Muscle layer of duodenum (tissue), 2 donors: ENCODE measurements around the gene ARHGAP32.

ENCODE experiments used
- H3K27ac ChIP-seq: one replicate; pipeline ENCODE4 v1.7.0; 2013; ENCODE audit warnings: mild to moderate bottlenecking, low read length
- H3K27me3 ChIP-seq: one replicate; pipeline ENCODE4 v1.7.0; 2013; ENCODE audit warnings: low read depth, mild to moderate bottlenecking, control low read depth, low read length
- H3K36me3 ChIP-seq, 2 donors: one replicate each; pipeline ENCODE4 v1.7.0; 2013; ENCODE audit warnings: low read length in 2 of 2, control low read depth in 1 of 2, mild to moderate bottlenecking in 1 of 2; ENCODE audit not compliant: insufficient read depth in 2 of 2, control insufficient read depth in 1 of 2
- H3K4me1 ChIP-seq, 2 donors: one replicate each; pipeline ENCODE4 v1.7.0; 2013; ENCODE audit warnings: low read length in 2 of 2, mild to moderate bottlenecking in 2 of 2, control low read depth in 1 of 2, moderate library complexity in 1 of 2; ENCODE audit not compliant: insufficient read depth in 2 of 2, control insufficient read depth in 1 of 2
- H3K4me3 ChIP-seq, 2 donors: one replicate each; pipeline ENCODE4 v1.7.0; 2013; ENCODE audit warnings: low read length in 2 of 2, low read depth in 1 of 2, mild to moderate bottlenecking in 1 of 2
- H3K9me3 ChIP-seq, 2 donors: one replicate each; pipeline ENCODE4 v1.7.0; 2013; ENCODE audit warnings: low read length in 2 of 2, control low read depth in 1 of 2, mild to moderate bottlenecking in 1 of 2; ENCODE audit not compliant: control insufficient read depth in 1 of 2
- donor health status: healthy.

ARHGAP32 gene

GRCh38 chr11:129223260-129223659 is 31.1 kb upstream of the ARHGAP32 start:
- no peaks in the 10 kb centered on the region for H3K27me3 ChIP-seq
- H3K27ac ChIP-seq = no peak overlapping the region
- H3K36me3 ChIP-seq = peaks cover 0 to 3% of the 10 kb centered on the region in 2 donors
- H3K9me3 ChIP-seq = peaks cover 11 to 12% of the 10 kb centered on the region in 2 donors
- H3K4me3 ChIP-seq = no peak overlapping the region
- H3K4me1 ChIP-seq = no peaks in the 10 kb centered on the region

GRCh38 chr11:129222158-129222557 is 30.0 kb upstream of the ARHGAP32 start:
- Histone ChIP-seq H3K27me3 (no peaks in the 10 kb centered on the region), H3K4me1 (no peaks in the 10 kb centered on the region), H3K36me3 (peaks cover 0 to 3% of the 10 kb centered on the region in 2 donors), H3K27ac (no peak overlapping the region), H3K9me3 (peaks cover 11 to 12% of the 10 kb centered on the region in 2 donors), H3K4me3 (no peak overlapping the region)

- no peaks in the 10 kb centered on the region for H3K27me3 ChIP-seq
- H3K36me3 ChIP-seq = no peaks in the 10 kb centered on the region
- no peaks in the 10 kb centered on the region for H3K4me1 ChIP-seq
- H3K4me3 ChIP-seq = no peak overlapping the region
- no peaks in the 10 kb centered on the region for H3K9me3 ChIP-seq
- no peak overlapping the region for H3K27ac ChIP-seq
Measured at GRCh38 chr11:129215506-129216245, 23.6 kb upstream of the ARHGAP32 start.

GRCh38 chr11:129214710-129215295 is 22.7 kb upstream of the ARHGAP32 start:
- no peaks in the 10 kb centered on the region for H3K9me3 ChIP-seq
- H3K27me3 ChIP-seq = no peaks in the 10 kb centered on the region
- H3K27ac ChIP-seq = no peak overlapping the region
- H3K4me3 ChIP-seq = no peak overlapping the region
- H3K36me3 ChIP-seq = no peaks in the 10 kb centered on the region
- H3K4me1 ChIP-seq = no peaks in the 10 kb centered on the region

GRCh38 chr11:129213261-129213660 is 21.1 kb upstream of the ARHGAP32 start:
- Histone ChIP-seq H3K4me3 (no peak overlapping the region), H3K27ac (no peak overlapping the region), H3K27me3 (no peaks in the 10 kb centered on the region), H3K9me3 (no peaks in the 10 kb centered on the region), H3K4me1 (no peaks in the 10 kb centered on the region), H3K36me3 (no peaks in the 10 kb centered on the region)

- Histone ChIP-seq H3K36me3 (no peaks in the 10 kb centered on the region), H3K4me1 (no peaks in the 10 kb centered on the region), H3K4me3 (no peak overlapping the region), H3K27me3 (no peaks in the 10 kb centered on the region), H3K9me3 (no peaks in the 10 kb centered on the region), H3K27ac (no peak overlapping the region)
Measured at GRCh38 chr11:129211397-129211796, 19.3 kb upstream of the ARHGAP32 start.

GRCh38 chr11:129210831-129211181 is 18.7 kb upstream of the ARHGAP32 start:
- Histone ChIP-seq H3K4me1 (no peaks in the 10 kb centered on the region), H3K9me3 (no peaks in the 10 kb centered on the region), H3K27ac (no peak overlapping the region), H3K27me3 (no peaks in the 10 kb centered on the region), H3K36me3 (no peaks in the 10 kb centered on the region), H3K4me3 (no peak overlapping the region)

- H3K4me1 ChIP-seq = no peaks in the 10 kb centered on the region
- H3K27ac ChIP-seq = no peak overlapping the region
- no peaks in the 10 kb centered on the region for H3K9me3 ChIP-seq
- no peaks in the 10 kb centered on the region for H3K36me3 ChIP-seq
- no peaks in the 10 kb centered on the region for H3K27me3 ChIP-seq
- H3K4me3 ChIP-seq = no peak overlapping the region
Measured at GRCh38 chr11:129209891-129210830, 18.0 kb upstream of the ARHGAP32 start.

GRCh38 chr11:129208863-129209262 is 16.7 kb upstream of the ARHGAP32 start:
- Histone ChIP-seq H3K4me1 (no peaks in the 10 kb centered on the region), H3K9me3 (no peaks in the 10 kb centered on the region), H3K4me3 (no peak overlapping the region), H3K27ac (no peak overlapping the region), H3K36me3 (no peaks in the 10 kb centered on the region), H3K27me3 (no peaks in the 10 kb centered on the region)

GRCh38 chr11:129204150-129204838 is 12.2 kb upstream of the ARHGAP32 start:
- Histone ChIP-seq H3K27me3 (no peaks in the 10 kb centered on the region), H3K9me3 (peaks cover 0 to under 1% of the 10 kb centered on the region in 2 donors), H3K4me1 (no peaks in the 10 kb centered on the region), H3K4me3 (no peak overlapping the region), H3K27ac (no peak overlapping the region), H3K36me3 (no peaks in the 10 kb centered on the region)

GRCh38 chr11:129202646-129203045 is 10.5 kb upstream of the ARHGAP32 start:
- Histone ChIP-seq H3K9me3 (peaks cover 0 to 3% of the 10 kb centered on the region in 2 donors), H3K36me3 (no peaks in the 10 kb centered on the region), H3K27ac (no peak overlapping the region), H3K4me1 (no peaks in the 10 kb centered on the region), H3K27me3 (no peaks in the 10 kb centered on the region), H3K4me3 (no peak overlapping the region)
